Left cardiac atrium (tissue), 4 donors: Measurements from ENCODE around the gene COPG2. TPM values are rescaled to one million over a fixed set of nuclear protein-coding genes. Genes with fewer than 3 reads are reported as not detected.
"Not testable (repeated sequence)": the region's sequence is repeated elsewhere in the genome, so short reads cannot be mapped to it uniquely, and the experiment has no call there.

Source experiments
- ATAC-seq, 2 donors: fragments of 200-7000 bp; cut with Tn5 transposase; one replicate each; pipeline ENCODE4 v1.9.1; 2020; ENCODE audit warnings: mild to moderate bottlenecking in 2 of 2, moderate library complexity in 2 of 2
- DNase-seq: peaks from one replicate; pipeline ENCODE4 v3.0.0-alpha.2; 2020
- intact Hi-C, 2 donors: fragments of 100-400 bp; cut with DNase I; formaldehyde crosslinking; loops; one replicate each; pipeline versions ENCODE4 v1.14.1 to v1.15.1; 2022 to 2023
- total RNA-seq, 2 donors: library from RNA; stranded (reverse); fragmentation: NEBNext Ultra II Directional; extraction: Animal tissue kit (Norgen Biotek cat#: 25700); gene quantifications; one replicate each; pipeline ENCODE4 v1.2.1, GENCODE V29; 2021
- donor health status: DM: no; HTN: yes; CAD: no.
- donor health status: DM: no; HTN: yes; CAD: no; lungs with severe emphysema.
- donor health status: DM: yes; HTN: yes; CAD: no.
- donor health status: Dilated cardiomyopathy.

COPG2 gene
- total RNA-seq, 2 donors from 2014 or later, result 17.9 to 18.4 TPM

DNA sequence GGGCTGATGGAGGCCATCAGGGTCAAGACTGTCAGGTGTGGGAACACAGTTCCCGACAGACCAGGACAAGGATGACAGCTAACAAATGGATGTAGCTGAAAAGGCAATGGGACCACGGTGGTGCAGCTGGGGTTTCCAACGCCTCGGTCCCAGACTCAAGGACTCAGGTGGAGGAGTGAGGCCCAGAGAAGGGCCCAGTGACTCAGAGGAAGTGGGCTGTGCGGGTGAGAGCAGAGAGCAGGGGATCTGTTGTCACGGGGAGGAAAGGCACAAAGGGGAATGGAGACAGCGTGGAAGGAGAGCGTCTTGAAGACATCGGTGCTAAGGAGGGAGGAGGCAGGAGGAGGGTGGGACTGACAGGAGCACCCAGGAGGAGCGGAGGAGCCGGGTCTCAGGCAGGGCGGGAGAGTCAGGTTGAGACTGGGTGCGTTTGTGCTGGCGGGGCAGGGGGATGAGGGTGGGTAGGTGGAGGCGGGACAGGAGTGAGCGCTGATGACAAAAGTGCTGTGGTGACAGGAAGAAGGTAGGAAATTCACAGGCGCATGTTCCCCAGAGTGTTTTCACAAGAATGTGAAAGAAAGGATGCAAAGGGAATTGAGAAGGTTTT, 144.9 kb downstream of the COPG2 start:
- ATAC-seq, DNase-seq: not testable (repeated sequence)

DNA sequence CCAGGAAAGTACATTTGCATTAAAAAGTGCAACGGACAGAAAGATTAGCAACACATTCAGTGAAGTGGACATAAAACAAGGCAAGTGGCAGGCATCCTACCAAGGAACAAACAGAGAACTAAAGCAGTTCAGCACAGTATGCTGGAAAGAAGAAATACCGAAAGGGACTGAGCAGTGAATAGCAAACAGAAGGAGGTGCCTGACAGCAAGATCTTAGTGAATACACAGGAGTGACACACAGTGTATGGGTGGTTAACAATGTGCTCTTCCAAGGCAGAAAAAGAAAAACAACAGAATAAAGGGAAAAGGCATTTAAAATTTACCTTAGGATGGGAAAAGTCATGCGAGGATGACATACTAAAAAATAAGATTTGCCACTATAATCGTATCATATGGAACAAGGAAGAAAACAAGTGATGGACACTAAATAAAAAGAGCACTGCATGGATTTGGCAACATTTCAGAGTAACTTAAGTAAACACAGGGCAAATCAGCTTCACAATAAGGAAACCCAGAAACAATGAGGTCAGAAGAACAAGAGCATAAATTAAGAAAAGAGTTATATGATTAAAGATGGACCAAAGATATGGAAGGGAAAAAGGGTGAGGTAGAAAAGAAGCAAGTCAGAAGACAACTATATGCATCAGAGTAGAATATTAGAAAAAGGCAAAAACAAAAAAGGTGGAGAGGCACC, 147.1 kb downstream of the COPG2 start:
- intact Hi-C loops, result no loop called here
- no peak for ATAC-seq
- DNase-seq, result no peak

More for the DNA sequence above, 144.9 kb downstream of the COPG2 start:
- intact Hi-C loops, result not testable (repeated sequence)

DNA sequence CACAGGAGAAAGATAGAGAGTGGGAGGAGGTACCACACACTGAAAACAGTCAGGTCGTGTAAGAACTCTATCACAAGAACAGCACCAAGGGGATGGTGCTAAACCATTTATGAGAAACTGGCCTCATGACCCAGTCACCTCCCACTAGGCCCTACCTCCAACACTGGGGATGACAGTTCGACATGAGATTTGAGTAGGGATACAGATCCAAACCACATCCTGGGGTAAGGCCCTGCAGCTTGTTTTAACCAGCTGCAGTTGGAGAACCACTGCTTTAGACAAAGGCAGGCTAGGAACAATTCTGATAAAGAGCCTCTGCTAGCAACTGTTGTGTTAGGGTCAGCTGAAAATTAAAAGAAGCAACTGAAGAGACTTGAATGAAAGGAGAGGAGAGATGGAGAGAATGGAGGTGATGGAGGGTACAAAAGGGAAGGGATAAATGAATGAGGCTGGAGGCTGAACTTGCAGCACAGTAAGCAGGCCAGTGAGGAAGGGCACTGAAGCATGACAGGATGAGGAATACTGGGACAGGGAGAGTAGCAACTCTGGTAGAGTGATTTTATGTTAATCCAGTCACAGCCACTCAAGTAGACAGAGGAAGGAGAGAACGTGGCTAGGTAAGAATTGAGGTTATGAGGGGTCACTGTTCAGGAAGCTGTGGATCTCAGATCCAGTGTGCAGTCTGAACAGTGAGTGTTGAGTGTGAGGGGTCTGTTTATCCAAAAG, 153.1 kb downstream of the COPG2 start:
- no peak for ATAC-seq
- intact Hi-C loops, result no loop called here
- DNase-seq, result no peak

DNA sequence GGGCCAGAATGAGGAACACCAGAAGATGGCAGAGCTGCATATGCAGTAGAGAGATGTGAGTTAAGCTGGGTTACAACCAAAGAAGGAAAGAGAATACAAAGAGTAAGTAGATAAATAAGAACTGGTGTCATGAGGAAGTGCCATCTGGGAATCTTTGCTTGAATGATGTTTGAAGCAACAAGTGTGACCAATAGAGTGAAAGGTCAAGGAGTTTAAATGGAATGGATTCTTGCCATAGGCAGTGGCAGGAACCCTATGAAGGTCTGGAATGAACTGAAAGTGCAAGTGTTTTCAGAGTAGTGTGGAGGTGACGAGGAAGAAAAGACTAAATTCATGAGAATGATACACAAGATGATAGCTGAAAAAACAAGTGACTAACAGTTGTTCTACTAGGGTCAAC, 155.1 kb downstream of the COPG2 start:
- DNase-seq, result no peak
- ATAC-seq, result no peak
- intact Hi-C loops, result no loop called here

- ATAC-seq, intact Hi-C loops: not testable (repeated sequence)
Measured at GRCh38 chr7:130512038-130512437, 156.5 kb downstream of the COPG2 start.

GRCh38 chr7:130506358-130506757, 162.2 kb downstream of the COPG2 start:
- ATAC-seq (no peak), DNase-seq (no peak)
- intact Hi-C loops, result no loop called here

More at GRCh38 chr7:130512038-130512437, 156.5 kb downstream of the COPG2 start:
- DNase-seq, result not testable (repeated sequence)

DNA sequence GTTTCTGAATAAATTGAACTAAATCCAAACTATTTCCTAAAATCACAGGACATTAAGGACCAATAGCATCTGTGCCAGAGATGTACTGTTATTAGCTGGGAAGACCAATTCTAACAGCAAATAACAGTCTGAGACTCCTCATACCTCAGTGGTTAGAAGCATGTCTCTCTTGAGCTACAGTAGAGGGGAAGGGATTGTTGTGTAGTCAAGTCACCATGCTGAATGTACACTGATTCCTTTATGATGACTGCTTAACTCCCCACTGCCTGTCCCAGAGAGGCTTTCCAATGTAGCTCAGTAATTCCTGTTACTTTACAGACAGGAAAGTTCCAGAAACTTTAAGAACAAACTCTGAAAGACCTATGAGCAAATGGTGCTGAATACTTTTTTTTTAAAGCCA, 162.8 kb downstream of the COPG2 start:
- intact Hi-C loops, result no loop called here
- ATAC-seq, result no peak

GRCh38 chr7:130500910-130501309, 167.6 kb downstream of the COPG2 start:
- DNase-seq, result no peak
- intact Hi-C loops, result no loop called here
- no peak for ATAC-seq

More for the DNA sequence above, 162.8 kb downstream of the COPG2 start:
- DNase-seq, result no peak

DNA sequence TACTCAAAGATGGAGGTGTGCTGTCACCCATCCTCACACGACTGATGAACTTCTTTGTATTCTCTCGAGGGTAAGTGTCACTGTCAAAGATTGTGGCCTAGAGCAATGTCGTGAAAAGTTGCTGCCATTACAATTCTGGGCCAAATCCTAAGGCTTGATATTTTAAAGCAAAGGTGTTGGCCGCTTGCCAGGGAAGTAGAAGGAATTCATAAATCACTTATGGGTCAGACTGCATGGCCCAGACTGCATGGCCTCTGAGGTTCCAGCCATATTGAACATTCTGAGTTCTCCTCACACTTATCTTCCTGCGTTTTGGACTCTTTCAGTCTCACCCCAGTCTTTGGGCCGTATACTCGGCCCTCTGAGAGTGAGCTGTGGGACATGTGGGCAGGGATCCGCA, 168.1 kb downstream of the COPG2 start:
- intact Hi-C loops, result no loop called here
- ATAC-seq, result no peak
- DNase-seq, result no peak

GRCh38 chr7:130494431-130494858, 174.1 kb downstream of the COPG2 start:
- DNase-seq (no peak), ATAC-seq (peak in 1 of 2 donors; percentile 48)
- intact Hi-C loops, result loop anchor here in 1 of 2 donors (10.0 kb wide), 1 partner anchor 170 kb away; the partner anchor contains the start of gene COPG2

- ATAC-seq (no peak), DNase-seq (no peak)
- intact Hi-C loops, result loop anchor here in 1 of 2 donors (10.0 kb wide), 1 partner anchor 171 kb away; the partner anchor contains the start of gene COPG2
Measured at GRCh38 chr7:130493275-130493873, 175.2 kb downstream of the COPG2 start.

DNA sequence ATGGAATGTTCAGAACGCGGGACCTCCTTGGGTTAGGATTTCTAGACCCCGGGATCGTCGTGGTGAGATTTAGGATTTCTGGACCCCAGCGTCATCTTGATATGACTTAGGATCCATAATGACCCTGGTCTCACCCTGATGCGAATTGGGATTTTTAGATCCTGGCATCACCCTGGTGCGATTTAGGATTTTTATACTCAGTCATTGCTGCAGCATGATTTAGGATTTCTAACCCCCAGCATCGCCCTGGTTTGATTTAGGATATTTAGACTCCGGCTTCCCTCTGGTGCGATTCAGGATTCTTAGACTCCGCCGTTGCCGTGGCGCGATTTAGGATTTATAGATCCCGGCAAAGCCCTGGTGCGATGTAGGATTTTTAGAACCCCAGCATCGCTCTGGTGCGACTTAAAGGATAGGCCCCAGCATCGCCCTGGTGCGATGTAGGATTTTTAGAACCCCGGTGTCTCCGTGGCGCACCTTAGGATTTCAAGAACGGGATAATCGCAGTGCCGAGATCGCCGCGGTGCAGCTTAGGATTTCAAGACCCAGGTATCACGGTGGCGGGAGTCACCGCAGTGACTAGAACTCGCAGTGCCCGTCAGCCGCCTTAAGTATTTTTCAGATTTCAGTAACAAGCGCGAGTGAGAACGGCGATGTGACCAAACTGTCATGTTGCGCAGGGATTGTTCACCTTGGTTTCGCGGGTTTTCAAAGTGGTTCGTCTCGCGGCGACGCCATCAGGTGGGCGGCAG, 175.8 kb downstream of the COPG2 start:
- ATAC-seq, result no peak
- intact Hi-C loops, result loop anchor here in 1 of 2 donors (10.0 kb wide), 1 partner anchor 172 kb away; the partner anchor contains the start of gene COPG2
- DNase-seq, result no peak

DNA sequence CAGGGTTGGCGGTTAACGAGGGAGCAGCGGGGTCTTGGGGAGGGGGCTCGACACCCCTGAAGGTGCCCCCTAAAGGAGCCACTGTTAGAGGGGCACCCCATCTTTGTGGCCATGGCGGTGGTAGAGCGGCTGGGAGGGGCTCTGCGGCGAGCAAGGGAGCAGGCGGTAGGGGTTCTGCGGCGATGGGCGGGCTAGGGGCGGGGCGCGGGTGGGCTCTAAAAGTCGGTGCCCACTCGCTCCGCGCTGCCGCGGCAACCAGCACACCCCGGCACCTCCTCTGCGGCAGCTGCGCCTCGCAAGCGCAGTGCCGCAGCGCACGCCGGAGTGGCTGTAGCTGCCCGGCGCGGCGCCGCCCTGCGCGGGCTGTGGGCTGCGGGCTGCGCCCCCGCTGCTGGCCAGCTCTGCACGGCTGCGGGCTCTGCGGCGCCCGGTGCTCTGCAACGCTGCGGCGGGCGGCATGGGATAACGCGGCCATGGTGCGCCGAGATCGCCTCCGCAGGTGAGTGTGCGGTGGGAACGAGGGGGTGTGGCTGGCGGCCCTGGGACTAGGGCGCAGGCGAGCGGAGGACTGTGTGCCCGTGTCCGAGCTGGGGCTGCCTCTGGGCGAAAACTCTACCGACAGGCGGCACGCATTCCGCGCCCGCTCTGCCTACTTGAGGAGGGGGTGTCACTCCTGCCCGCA, 176.6 kb downstream of the COPG2 start, which contains the start of gene MEST:
Gene MEST (plus strand): TSS at position 245 of the 682 bp plus-strand sequence. CDS start 229 bp downstream, at position 474.
- peak; percentile 46 for DNase-seq
- peak; percentile 57 to 62 for ATAC-seq
- intact Hi-C loops, result loop anchor here in 1 of 2 donors (10.0 kb wide), 1 partner anchor 173 kb away; the partner anchor contains the start of gene COPG2

GRCh38 chr7:130490888-130491804, 177.4 kb downstream of the COPG2 start:
- intact Hi-C loops, result loop anchor here in 1 of 2 donors (10.0 kb wide), 1 partner anchor 174 kb away; the partner anchor contains the start of gene COPG2
- ATAC-seq, result peak; percentile 48 to 65
- peak; percentile 50 for DNase-seq

DNA sequence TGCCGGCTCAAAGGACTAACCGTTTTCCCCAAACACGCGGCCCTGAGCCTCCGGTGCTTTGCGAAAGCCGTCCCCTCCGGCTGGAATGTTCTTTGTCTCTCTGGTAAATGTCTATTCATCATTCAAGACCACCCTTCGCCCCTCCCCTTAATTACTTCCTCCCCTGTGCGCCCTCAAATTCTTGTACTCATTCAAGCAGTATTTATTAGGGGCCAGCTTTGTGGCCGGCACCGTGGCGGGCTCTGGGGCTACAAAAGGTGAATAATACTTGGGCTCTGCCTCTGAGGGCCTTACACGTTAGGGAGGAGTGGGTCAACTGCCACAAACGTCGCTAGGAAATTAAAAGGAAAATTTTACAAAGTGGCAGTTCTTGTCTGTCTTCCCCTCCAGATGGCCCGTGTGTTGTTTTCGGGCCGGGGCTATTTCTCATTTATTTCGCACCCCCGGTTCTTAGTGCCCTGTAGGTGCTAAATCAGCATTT, 178.2 kb downstream of the COPG2 start:
- ATAC-seq, result no peak
- intact Hi-C loops, result loop anchor here in 1 of 2 donors (10.0 kb wide), 1 partner anchor 174 kb away; the partner anchor contains the start of gene COPG2
- no peak for DNase-seq
